Panc1 (cell line): ENCODE data around the gene LY6G6F.

ENCODE experiments used
- REST ChIP-seq, 2 experiments: IDR thresholded peaks; 2 replicates each; pipeline ENCODE4 v1.6.1; 2011 to 2012; ENCODE audit warnings: low read depth in 2 of 2, control low read depth in 1 of 2, low read length in 1 of 2, mild to moderate bottlenecking in 1 of 2, moderate library complexity in 1 of 2; ENCODE audit not compliant: insufficient read depth in 1 of 2
- TF ChIP-seq, protein P1 (sequence below): fragments of 450-650 bp; IDR thresholded peaks from 2 replicates; pipeline ENCODE4 v1.5.1; 2017; ENCODE audit warnings: mild to moderate bottlenecking

DNA sequence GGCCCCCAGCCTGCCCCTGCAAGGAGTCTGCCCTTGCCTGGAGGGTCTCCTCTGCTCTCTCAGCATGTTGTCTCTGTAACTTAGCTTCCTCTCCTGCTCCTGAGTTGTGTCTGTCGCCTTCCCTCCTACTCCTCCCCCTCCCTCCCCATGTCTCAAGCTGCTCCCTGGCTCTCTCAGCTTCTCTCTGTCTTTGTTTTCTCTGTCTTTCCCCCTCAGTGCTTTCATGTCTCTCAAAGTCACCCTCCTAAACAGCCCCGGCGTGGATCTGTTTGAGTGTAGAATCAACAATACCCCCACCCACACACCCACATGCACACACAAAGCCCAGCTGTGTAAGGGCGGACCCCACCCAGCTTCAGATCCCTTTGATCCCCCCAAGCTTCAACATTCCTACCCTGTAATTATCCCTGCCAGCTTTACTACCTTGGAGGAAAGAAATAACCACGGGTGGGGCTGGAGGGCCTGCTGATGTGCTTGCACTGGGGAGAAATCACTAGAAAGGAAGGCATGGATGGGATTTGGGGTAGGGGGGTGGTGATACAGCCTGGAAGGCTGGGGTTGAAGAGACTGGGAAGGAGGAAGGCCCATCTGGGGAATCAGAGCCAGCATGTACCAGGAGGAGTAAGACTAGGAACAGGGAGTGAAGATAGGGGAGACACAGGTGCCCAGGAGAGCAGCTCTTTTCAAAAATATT lies 7.5 kb downstream of the LY6G6F start:
- TF ChIP-seq, protein P1, sequence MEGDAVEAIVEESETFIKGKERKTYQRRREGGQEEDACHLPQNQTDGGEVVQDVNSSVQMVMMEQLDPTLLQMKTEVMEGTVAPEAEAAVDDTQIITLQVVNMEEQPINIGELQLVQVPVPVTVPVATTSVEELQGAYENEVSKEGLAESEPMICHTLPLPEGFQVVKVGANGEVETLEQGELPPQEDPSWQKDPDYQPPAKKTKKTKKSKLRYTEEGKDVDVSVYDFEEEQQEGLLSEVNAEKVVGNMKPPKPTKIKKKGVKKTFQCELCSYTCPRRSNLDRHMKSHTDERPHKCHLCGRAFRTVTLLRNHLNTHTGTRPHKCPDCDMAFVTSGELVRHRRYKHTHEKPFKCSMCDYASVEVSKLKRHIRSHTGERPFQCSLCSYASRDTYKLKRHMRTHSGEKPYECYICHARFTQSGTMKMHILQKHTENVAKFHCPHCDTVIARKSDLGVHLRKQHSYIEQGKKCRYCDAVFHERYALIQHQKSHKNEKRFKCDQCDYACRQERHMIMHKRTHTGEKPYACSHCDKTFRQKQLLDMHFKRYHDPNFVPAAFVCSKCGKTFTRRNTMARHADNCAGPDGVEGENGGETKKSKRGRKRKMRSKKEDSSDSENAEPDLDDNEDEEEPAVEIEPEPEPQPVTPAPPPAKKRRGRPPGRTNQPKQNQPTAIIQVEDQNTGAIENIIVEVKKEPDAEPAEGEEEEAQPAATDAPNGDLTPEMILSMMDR: no peak
- no peak for TF ChIP-seq REST (IDR thresholded peaks at IDR 0.05; ENCODE audit: insufficient read depth in 1 of 2, low read depth in 2 of 2, low read length in 1 of 2)
